PFSK-1 (cell line): ENCODE results near the gene DACH1.

ENCODE experiments used
- FOXP2 ChIP-seq: optimal IDR thresholded peaks from 2 replicates; pipeline ENCODE3; 2011; ENCODE audit warnings: borderline replicate concordance, control low read depth, inconsistent platforms; ENCODE audit not compliant: insufficient read depth; ENCODE audit errors: extremely low read length, extremely low read depth
- POLR2AphosphoS5 ChIP-seq: IDR thresholded peaks from 2 replicates; pipeline ENCODE4 v1.6.1; 2012; ENCODE audit warnings: low read depth, mild to moderate bottlenecking, control low read depth, low read length, moderate library complexity
- REST ChIP-seq, 2 experiments: IDR thresholded peaks; 2 replicates each; pipeline versions ENCODE4 v1.6.1 to v1.8.0; 2011 to 2012; ENCODE audit warnings: low read depth in 2 of 2, low read length in 2 of 2, control low read depth in 1 of 2, inconsistent platforms in 1 of 2, mild to moderate bottlenecking in 1 of 2, moderate library complexity in 1 of 2; ENCODE audit not compliant: insufficient read depth in 1 of 2
- SIN3A ChIP-seq: IDR thresholded peaks from 2 replicates; pipeline ENCODE4 v1.6.1; 2012; ENCODE audit warnings: mild to moderate bottlenecking, low read length, moderate library complexity, borderline replicate concordance; ENCODE audit not compliant: insufficient read depth
- TAF1 ChIP-seq: IDR thresholded peaks from 2 replicates; pipeline ENCODE4 v1.6.1; 2012; ENCODE audit warnings: low read length, control low read depth, borderline replicate concordance; ENCODE audit not compliant: insufficient read depth

- TF ChIP-seq POLR2AphosphoS5 (no peak), TAF1 (no peak), REST (IDR thresholded peaks at IDR 0.05; ENCODE audit: insufficient read depth in 1 of 2, low read depth in 2 of 2, low read length in 2 of 2) (no peak), SIN3A (no peak), FOXP2 (no peak)
These were observed 389.3 kb downstream of the DACH1 start for GRCh38 chr13:71477735-71478134.
